HG03520 (cell line): ENCODE results near the gene LAX1.

ENCODE experiments used
- ATAC-seq: cut with Tn5 transposase; IDR thresholded peaks from one replicate; pipeline ENCODE4 v1.9.1; 2021; ENCODE audit warnings: mild to moderate bottlenecking, moderate library complexity; ENCODE audit not compliant: unreplicated experiment

The LAX1 gene

GRCh38 chr1:203807196-203807595, 42.2 kb downstream of the LAX1 start:
- no peak for ATAC-seq

DNA sequence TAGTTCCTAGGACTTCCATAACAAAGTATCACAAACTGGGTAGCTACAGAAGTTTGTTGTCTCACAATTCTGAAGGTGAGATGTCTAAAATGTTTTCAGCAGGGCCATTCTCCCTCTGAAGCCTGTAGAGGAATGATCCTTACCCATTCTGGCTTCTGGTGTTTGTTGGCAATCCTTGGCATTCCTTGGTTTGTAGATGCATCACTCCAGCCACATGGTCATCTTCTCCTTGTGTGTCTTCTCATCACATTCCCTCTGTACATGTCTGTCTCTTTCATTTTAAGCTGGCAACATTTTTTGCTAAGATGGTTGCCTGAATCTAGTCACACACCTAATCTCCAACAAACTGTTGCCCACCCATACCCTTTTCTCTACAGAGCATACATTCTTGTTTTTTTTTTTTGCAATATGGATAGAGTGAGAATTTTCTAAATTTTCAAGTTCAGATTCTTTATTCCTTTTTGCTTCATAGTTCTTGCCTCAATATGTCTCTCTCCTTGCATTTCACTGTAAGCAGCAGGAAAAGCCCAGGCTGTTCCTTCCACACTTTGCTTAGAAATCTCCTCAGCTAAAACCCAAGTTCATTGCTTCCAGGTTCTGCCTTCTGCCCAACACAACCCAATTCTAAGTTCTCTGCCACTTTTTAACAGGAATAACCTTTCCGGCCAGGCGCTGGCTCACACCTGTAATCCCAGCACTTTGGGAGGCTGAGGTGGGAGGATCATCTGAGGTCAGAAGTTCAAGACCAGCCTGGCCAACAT, 48.8 kb downstream of the LAX1 start:
- no peak for ATAC-seq

DNA sequence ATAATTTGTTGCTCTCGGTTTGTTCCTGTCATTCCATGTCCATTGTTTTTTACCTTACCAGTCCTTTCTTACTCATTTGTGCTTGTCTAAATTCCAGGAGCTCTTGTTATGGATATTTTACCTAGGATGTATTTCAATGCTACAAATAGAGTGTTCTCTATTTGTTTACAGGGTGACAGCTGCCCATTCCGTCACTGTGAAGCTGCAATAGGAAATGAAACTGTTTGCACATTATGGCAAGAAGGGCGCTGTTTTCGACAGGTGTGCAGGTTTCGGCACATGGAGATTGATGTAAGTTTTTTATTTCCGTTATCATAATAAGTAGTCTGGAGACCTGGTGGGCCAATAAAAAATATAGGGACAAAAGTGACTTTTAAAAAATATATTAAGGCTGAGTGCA, 53.4 kb downstream of the LAX1 start:
- no peak for ATAC-seq

GRCh38 chr1:203823306-203823705, 58.3 kb downstream of the LAX1 start:
- no peak for ATAC-seq
